H1 (cell line): Measurements from ENCODE around the gene SSRP1. TPM values are rescaled to one million over a fixed set of nuclear protein-coding genes. Genes with fewer than 3 reads are reported as not detected.
A peak's percentile ranks its signal among the peaks of the same experiment; 100 is the strongest.

Experiments used
- CTCF ChIA-PET: fragments of 300-600 bp; sonication (Branson Sonifier 250); formaldehyde crosslinking; loops from one replicate; lab custom pipeline; 2021; ENCODE audit not compliant: partially characterized antibody; lab: Charles Lee
- POLR2A ChIA-PET: fragments of 300-600 bp; sonication (Branson Sonifier 250); formaldehyde crosslinking; loops from one replicate; lab custom pipeline; 2021; ENCODE audit warnings: inconsistent platforms; ENCODE audit not compliant: partially characterized antibody; lab: Charles Lee
- DNase-seq, 2 experiments: peaks; one replicate each; pipeline versions ENCODE4 v3.0.0 to v3.0.0-alpha.2; 2010 to 2022; ENCODE audit warnings: low spot score in 2 of 2, low read depth in 1 of 2, mixed read lengths in 1 of 2
- FAIRE-seq: peaks from 2 replicates; lab custom pipeline; 2011; peaks lifted over from hg19 to GRCh38; lab: Jason Lieb, UNC
- H2AFZ ChIP-seq: 2 replicates; pipeline ENCODE4 v1.8.1; 2012; ENCODE audit warnings: low read length, inconsistent platforms
- H2AK5ac ChIP-seq: 2 replicates; pipeline ENCODE4 v1.6.1; 2013; ENCODE audit warnings: low read depth, low read length
- H2BK120ac ChIP-seq: replicated peaks from 2 replicates; pipeline ENCODE3; 2013; ENCODE audit warnings: low read depth, low read length, inconsistent platforms
- H2BK12ac ChIP-seq: 2 replicates; pipeline ENCODE4 v1.6.1; 2013; ENCODE audit warnings: low read depth, low read length
- H2BK15ac ChIP-seq: 2 replicates; pipeline ENCODE4 v1.6.1; 2013; ENCODE audit warnings: low read length
- H2BK20ac ChIP-seq: 2 replicates; pipeline ENCODE4 v1.6.1; 2013; ENCODE audit warnings: low read length
- H2BK5ac ChIP-seq: 2 replicates; pipeline ENCODE4 v1.6.1; 2013; ENCODE audit warnings: low read depth, low read length
- H3K14ac ChIP-seq: 2 replicates; pipeline ENCODE4 v1.6.1; 2013; ENCODE audit warnings: inconsistent platforms; ENCODE audit not compliant: insufficient read length
- H3K18ac ChIP-seq: 2 replicates; pipeline ENCODE4 v1.6.1; 2013; ENCODE audit warnings: low read length; ENCODE audit errors: extremely low read depth
- H3K23ac ChIP-seq: 2 replicates; pipeline ENCODE4 v1.6.1; 2013; ENCODE audit warnings: inconsistent platforms; ENCODE audit not compliant: insufficient read length
- H3K23me2 ChIP-seq: 2 replicates; pipeline ENCODE4 v1.6.1; 2013; ENCODE audit warnings: low read depth, low read length
- H3K27ac ChIP-seq: 2 replicates; pipeline ENCODE4 v1.6.1; 2011; ENCODE audit warnings: low read depth, low read length, inconsistent platforms
- H3K27me3 ChIP-seq, 4 experiments: replicated peaks in 1 of 4; 1 replicate in 1 of 4; 2 replicates in 3 of 4; pipeline versions ENCODE4 v1.6.1 to v1.8.1; 2011 to 2013; ENCODE audit warnings: low read length in 3 of 4, mild to moderate bottlenecking in 3 of 4, inconsistent platforms in 2 of 4, mixed read lengths in 2 of 4, moderate library complexity in 1 of 4; ENCODE audit not compliant: control insufficient read depth in 3 of 4, insufficient read depth in 3 of 4; ENCODE audit errors: extremely low read depth in 1 of 4
- H3K36me3 ChIP-seq, 4 experiments: 2 replicates each; pipeline versions ENCODE4 v1.6.1 to v1.8.1; 2011 to 2013; ENCODE audit warnings: mild to moderate bottlenecking in 4 of 4, low read length in 3 of 4, moderate library complexity in 2 of 4, control low read depth in 1 of 4, inconsistent platforms in 1 of 4; ENCODE audit not compliant: insufficient read depth in 4 of 4, control insufficient read depth in 2 of 4
- H3K4ac ChIP-seq: replicated peaks from 2 replicates; pipeline ENCODE3; 2013; ENCODE audit warnings: low read length, low read depth, mixed read lengths, inconsistent platforms; ENCODE audit not compliant: insufficient read length
- H3K4me1 ChIP-seq, 4 experiments: replicated peaks in 1 of 4; 1 replicate in 1 of 4; 2 replicates in 3 of 4; pipeline versions ENCODE4 v1.6.1 to v1.8.1; 2011 to 2013; ENCODE audit warnings: low read length in 3 of 4, inconsistent platforms in 2 of 4, mixed read lengths in 1 of 4; ENCODE audit not compliant: insufficient read depth in 4 of 4, control insufficient read depth in 3 of 4
- H3K4me2 ChIP-seq, 2 experiments: 2 replicates each; pipeline versions ENCODE4 v1.6.1 to v1.8.1; 2011 to 2013; ENCODE audit warnings: low read depth in 2 of 2, low read length in 2 of 2, control low read depth in 1 of 2, inconsistent platforms in 1 of 2, mild to moderate bottlenecking in 1 of 2; ENCODE audit not compliant: insufficient read depth in 1 of 2
- H3K4me3 ChIP-seq, 4 experiments: fragments of 200-600, 300-600 bp in 1 of 4; sonication (generic), shearing (Covaris generic), sonication (Bioruptor Twin) in 1 of 4; 2 replicates each; pipeline versions ENCODE4 v1.5.1 to v1.8.1; 2011 to 2016; ENCODE audit warnings: low read length in 4 of 4, low read depth in 3 of 4, control low read depth in 2 of 4, inconsistent platforms in 2 of 4, mild to moderate bottlenecking in 2 of 4, mixed read lengths in 1 of 4, moderate library complexity in 1 of 4; ENCODE audit not compliant: insufficient read depth in 2 of 4; ENCODE audit errors: extremely low read depth in 1 of 4
- H3K56ac ChIP-seq: replicated peaks from 2 replicates; pipeline ENCODE3; 2013; ENCODE audit warnings: low read depth, mild to moderate bottlenecking, mixed read lengths, low read length, inconsistent platforms; ENCODE audit not compliant: insufficient read length
- H3K79me1 ChIP-seq: 2 replicates; pipeline ENCODE4 v1.6.1; 2013; ENCODE audit warnings: low read depth, low read length, control low read depth
- H3K79me2 ChIP-seq, 2 experiments: 2 replicates each; pipeline versions ENCODE4 v1.6.1 to v1.8.1; 2012 to 2013; ENCODE audit warnings: low read length in 2 of 2, mild to moderate bottlenecking in 2 of 2, inconsistent platforms in 1 of 2; ENCODE audit not compliant: insufficient read depth in 2 of 2, control insufficient read depth in 1 of 2
- H3K9ac ChIP-seq, 4 experiments: replicated peaks in 1 of 4; 1 replicate in 1 of 4; 2 replicates in 3 of 4; pipeline versions ENCODE4 v1.6.1 to v1.8.1; 2011 to 2013; ENCODE audit warnings: low read depth in 3 of 4, low read length in 3 of 4, control low read depth in 2 of 4, mild to moderate bottlenecking in 2 of 4, moderate library complexity in 2 of 4, inconsistent platforms in 1 of 4; ENCODE audit errors: extremely low read depth in 1 of 4
- H3K9me3 ChIP-seq, 2 experiments: 2 replicates each; pipeline versions ENCODE4 v1.6.1 to v1.8.1; 2012 to 2013; ENCODE audit warnings: mild to moderate bottlenecking in 2 of 2, moderate library complexity in 2 of 2, control low read depth in 1 of 2, inconsistent platforms in 1 of 2, low read depth in 1 of 2, low read length in 1 of 2, mixed read lengths in 1 of 2; ENCODE audit not compliant: insufficient read depth in 2 of 2
- H4K20me1 ChIP-seq, 2 experiments: replicated peaks in 1 of 2; 2 replicates each; pipeline versions ENCODE3 to v1.8.1; 2011 to 2013; ENCODE audit warnings: inconsistent platforms in 2 of 2, low read length in 2 of 2, mild to moderate bottlenecking in 1 of 2; ENCODE audit not compliant: insufficient read depth in 2 of 2, control insufficient read depth in 1 of 2
- H4K5ac ChIP-seq: 2 replicates; pipeline ENCODE4 v1.6.1; 2013; ENCODE audit warnings: low read length, low read depth, mixed read lengths, inconsistent platforms; ENCODE audit not compliant: insufficient read length
- H4K8ac ChIP-seq: 2 replicates; pipeline ENCODE4 v1.8.0; 2013; ENCODE audit warnings: mild to moderate bottlenecking, moderate library complexity, low read length, inconsistent platforms; ENCODE audit not compliant: insufficient read depth; ENCODE audit errors: extremely low read depth
- H4K91ac ChIP-seq: replicated peaks from 2 replicates; pipeline ENCODE3; 2013; ENCODE audit warnings: low read length, mixed read lengths, inconsistent platforms; ENCODE audit not compliant: insufficient read length
- BACH1 ChIP-seq: IDR thresholded peaks from 2 replicates; pipeline ENCODE4 v1.6.1; 2012; ENCODE audit warnings: low read length, improper control_type of control experiment
- BRCA1 ChIP-seq: IDR thresholded peaks from 2 replicates; pipeline ENCODE4 v1.6.1; 2012; ENCODE audit warnings: low read depth, low read length, improper control_type of control experiment
- CHD1 ChIP-seq: IDR thresholded peaks from 2 replicates; pipeline ENCODE4 v1.6.1; 2012; ENCODE audit warnings: low read depth, low read length, improper control_type of control experiment
- CTBP2 ChIP-seq: IDR thresholded peaks from 2 replicates; pipeline ENCODE4 v1.7.0; 2011; ENCODE audit warnings: borderline replicate concordance, mild to moderate bottlenecking, moderate library complexity, mixed read lengths, low read length; ENCODE audit not compliant: insufficient read depth, insufficient read length
- EZH2 ChIP-seq: fragments of 200-600 bp; sonication (generic); IDR thresholded peaks from 2 replicates; pipeline ENCODE4 v1.7.1; 2012; ENCODE audit warnings: low read depth, mild to moderate bottlenecking, moderate library complexity, low read length, inconsistent platforms; ENCODE audit not compliant: severe bottlenecking
- JUND ChIP-seq: IDR thresholded peaks from 2 replicates; pipeline ENCODE4 v1.6.1; 2011; ENCODE audit warnings: mild to moderate bottlenecking, improper control_type of control experiment, low read length
- KDM4A ChIP-seq: IDR thresholded peaks from one replicate; pipeline ENCODE4 v1.7.1; 2012; ENCODE audit warnings: low read depth, mild to moderate bottlenecking, moderate library complexity, low read length, inconsistent platforms; ENCODE audit not compliant: severe bottlenecking
- KDM5A ChIP-seq: fragments of 200-600 bp; IDR thresholded peaks from 2 replicates; pipeline ENCODE4 v1.7.1; 2012; ENCODE audit warnings: mild to moderate bottlenecking, low read length, inconsistent platforms, mixed read lengths
- MAFK ChIP-seq: IDR thresholded peaks from 2 replicates; pipeline ENCODE4 v1.6.1; 2012; ENCODE audit warnings: low read depth, mild to moderate bottlenecking, improper control_type of control experiment, low read length
- POLR2A ChIP-seq, 2 experiments: IDR thresholded peaks; 1 replicate in 1 of 2; 2 replicates in 1 of 2; pipeline ENCODE4 v1.6.1; 2011; ENCODE audit warnings: low read depth in 2 of 2, low read length in 2 of 2, mild to moderate bottlenecking in 2 of 2; ENCODE audit errors: control extremely low read depth in 1 of 2
- RXRA ChIP-seq: IDR thresholded peaks from 2 replicates; pipeline ENCODE4 v1.6.1; 2011; ENCODE audit warnings: low read depth, mild to moderate bottlenecking, low read length, moderate library complexity; ENCODE audit not compliant: insufficient read depth
- SAP30 ChIP-seq: fragments of 300-600 bp; sonication (generic); IDR thresholded peaks from 2 replicates; pipeline ENCODE4 v1.7.1; 2012; ENCODE audit warnings: low read length, moderate library complexity, mild to moderate bottlenecking, inconsistent platforms; ENCODE audit not compliant: insufficient read depth, insufficient replicate concordance
- SIX5 ChIP-seq: IDR thresholded peaks from 2 replicates; pipeline ENCODE4 v1.6.1; 2011; ENCODE audit warnings: mild to moderate bottlenecking, low read depth, low read length
- SRF ChIP-seq: IDR thresholded peaks from 2 replicates; pipeline ENCODE4 v1.6.1; 2011; ENCODE audit warnings: mild to moderate bottlenecking, low read depth, low read length, moderate library complexity
- YY1 ChIP-seq: IDR thresholded peaks from 2 replicates; pipeline ENCODE4 v1.6.1; 2011; ENCODE audit warnings: low read depth, mild to moderate bottlenecking, low read length
- WGBS, 2 experiments: shearing (Covaris generic) in 1 of 2; methylation state at CpG; one replicate each; pipeline versions ENCODE4 v1.1.6 to v1.1.7; 2013 to 2015; ENCODE audit warnings: low lambda C conversion rate in 2 of 2, mixed read lengths in 2 of 2, inconsistent platforms in 1 of 2, low coverage in 1 of 2, missing lambda C conversion rate in 1 of 2; ENCODE audit not compliant: insufficient replicate concordance in 2 of 2, insufficient coverage in 1 of 2, insufficient read length in 1 of 2; ENCODE audit errors: extremely low coverage in 1 of 2, missing lambda C conversion rate in 1 of 2; 5-methylcytosine and 5-hydroxymethylcytosine counted together
- polyA plus RNA-seq, 7 experiments: library from polyadenylated mRNA; depleted of rRNA in 3 of 7; stranded (reverse) in 5 of 7; unstranded in 2 of 7; fragments of >200 nt in 5 of 7; fragments of 200-250 nt in 2 of 7; gene quantifications; 1 replicate in 5 of 7; 2 replicates in 1 of 7; 4 replicates in 1 of 7; pipeline versions ENCODE4 v1.2.1 to v1.2.3, GENCODE V29; 2011 to 2013; ENCODE audit warnings: missing spikeins in 2 of 7, mixed read lengths in 2 of 7
- total RNA-seq: library from RNA; stranded (reverse); fragmentation: NEBNext Ultra II Directional; extraction: Animal tissue kit (Norgen Biotek cat#: 25700); gene quantifications from 2 replicates; pipeline ENCODE4 v1.2.1, GENCODE V29; 2021

SSRP1 gene
- total and polyA plus RNA-seq, 2 of the 8 experiments (the other 6 are each of a cell fraction or from before 2014, with no cell fraction given): 259 to 281 TPM

DNA sequence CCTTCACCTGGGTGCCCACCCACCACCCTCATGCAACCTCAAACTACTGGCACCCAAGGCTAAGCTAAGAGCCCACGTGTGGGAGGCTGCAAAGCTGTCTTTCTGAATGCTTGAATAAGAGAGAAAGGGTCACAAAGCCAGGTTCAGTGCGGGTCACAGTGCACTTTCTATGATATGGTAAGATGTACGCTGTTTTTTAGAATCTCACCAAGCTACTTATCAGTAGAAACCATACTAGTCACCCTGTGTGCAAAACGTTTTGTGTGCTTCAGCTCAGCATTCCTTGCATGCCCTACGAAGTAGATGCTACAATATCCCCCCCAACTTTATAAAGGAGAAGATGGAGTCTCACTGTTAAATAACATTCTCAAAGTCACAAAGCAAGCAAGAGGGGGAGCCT is 17.3 kb upstream of the SSRP1 start:
- no peak overlapping the region for H3K14ac ChIP-seq
- no peak overlapping the region for H3K4me3 ChIP-seq
- ChIA-PET POLR2A (interaction anchor here (0.8 to 1.9 kb wide), 9 partner anchors 10 to 296 kb away, joined by 3 to 5 read pairs (median 3); partner anchors contain the start of genes SSRP1 and TNKS1BP1), CTCF (interaction anchor here (0.6 to 2.2 kb wide), 13 partner anchors 10 to 190 kb away, joined by 3 to 8 read pairs (median 3); no protein-coding TSS in a partner anchor)
- H3K9me3 ChIP-seq: no peaks in the 10 kb centered on the region
- H3K23ac ChIP-seq: no peak overlapping the region
- no peak overlapping the region; the same call in 1 of the 2 replicates for H4K8ac ChIP-seq
- peaks cover 3% of the 10 kb centered on the region for H3K23me2 ChIP-seq
- no peak overlapping the region for H4K91ac ChIP-seq
- H2BK120ac ChIP-seq: no peak overlapping the region
- no peak overlapping the region for H4K5ac ChIP-seq
- no peak overlapping the region for H2BK20ac ChIP-seq
- H2BK15ac ChIP-seq: no peak overlapping the region
- H2BK12ac ChIP-seq: no peak overlapping the region
- H3K4ac ChIP-seq: no peak overlapping the region
- H3K79me1 ChIP-seq: no peaks in the 10 kb centered on the region
- peak overlapping the region; percentile 68; the same call in 1 of the 2 replicates for H2AFZ ChIP-seq
- DNase-seq: no peak
- peaks cover 0 to 2% (median under 1%) of the 10 kb centered on the region in 4 experiments; a peak in 1 of 7 replicates for H3K27me3 ChIP-seq
- no peak for FAIRE-seq
- H3K36me3 ChIP-seq: no peaks in the 10 kb centered on the region
- no peak overlapping the region for H2BK5ac ChIP-seq
- H4K20me1 ChIP-seq: no peaks in the 10 kb centered on the region
- peaks cover 1 to 4% (median 4%) of the 10 kb centered on the region in 4 experiments; a peak in 5 of 7 replicates for H3K4me1 ChIP-seq
- no peak overlapping the region for H2AK5ac ChIP-seq
- H3K4me2 ChIP-seq: no peak overlapping the region
- WGBS, 2 experiments: 69% methylated on average over 5 of the region's 5 CpGs; no CpG with 5 or more reads in 1 of the 2 experiments
- no peak overlapping the region for H3K27ac ChIP-seq
- H3K79me2 ChIP-seq: no peaks in the 10 kb centered on the region
- no peak overlapping the region for H3K18ac ChIP-seq
- no peak overlapping the region for H3K9ac ChIP-seq
- H3K56ac ChIP-seq: no peak overlapping the region
- TF ChIP-seq SIX5: no peak
- TF ChIP-seq BACH1: no peak
- TF ChIP-seq POLR2A (IDR thresholded peaks at IDR 0.05; ENCODE audit: control extremely low read depth in 1 of 2, low read depth in 2 of 2, low read length in 2 of 2): no peak
- no peak for TF ChIP-seq KDM4A
- TF ChIP-seq SRF: no peak
- TF ChIP-seq CHD1: no peak
- no peak for TF ChIP-seq SAP30
- no peak for TF ChIP-seq JUND
- TF ChIP-seq EZH2: no peak
- TF ChIP-seq BRCA1: no peak
- TF ChIP-seq KDM5A: no peak
- no peak for TF ChIP-seq CTBP2
- TF ChIP-seq MAFK: no peak
- TF ChIP-seq YY1: no peak
- no peak for TF ChIP-seq RXRA
